ENCODE results near the gene TMEM14C.

GRCh38 chr6:10678456-10678855 lies 44.4 kb upstream of the TMEM14C start:
- TF ChIP-seq CTCF (conservative IDR thresholded peaks at IDR 0.05; ENCODE audit: low read depth in 2 of 2) (no peak), EZH2phosphoT487 (IDR thresholded peaks at IDR 0.05; ENCODE audit: unreplicated experiment) (no peak), EZH2 (IDR thresholded peaks at IDR 0.05; ENCODE audit: low read depth, unreplicated experiment) (no peak), POLR2AphosphoS5 (IDR thresholded peaks at IDR 0.05; ENCODE audit: low read depth) (no peak), REST (IDR thresholded peaks at IDR 0.05; ENCODE audit: unreplicated experiment) (no peak), ZNF114 (CRISPR knock-in tag; IDR thresholded peaks at IDR 0.05) (no peak), CREB1 (CRISPR knock-in tag; IDR thresholded peaks at IDR 0.05; ENCODE audit: low read depth) (no peak), JUNB (IDR thresholded peaks at IDR 0.05; ENCODE audit: unreplicated experiment) (no peak)

Measured in GM23338 (cell line).